ENCODE results near the gene FGFR1OP2.

- TF ChIP-seq CTCF (IDR thresholded peaks at IDR 0.05): no peak
- TF ChIP-seq EZH2 (IDR thresholded peaks at IDR 0.05): no peak
Measured at GRCh38 chr12:26976687-26977086, 38.4 kb downstream of the FGFR1OP2 start.
